HG02763 (cell line): ENCODE data around the gene ATR.
"Not testable (repeated sequence)": the region's sequence is repeated elsewhere in the genome, so short reads cannot be mapped to it uniquely, and the experiment has no call there.

ENCODE experiments used
- ATAC-seq: cut with Tn5 transposase; IDR thresholded peaks from one replicate; pipeline ENCODE4 v1.9.1; 2021; ENCODE audit warnings: mild to moderate bottlenecking, moderate library complexity; ENCODE audit not compliant: unreplicated experiment

Gene ATR

GRCh38 chr3:142595581-142595950 is 17.0 kb upstream of the ATR start:
- ATAC-seq, result no peak

GRCh38 chr3:142595141-142595540 is 16.6 kb upstream of the ATR start:
- ATAC-seq, result no peak

GRCh38 chr3:142592268-142592667 is 13.7 kb upstream of the ATR start:
- ATAC-seq, result not testable (repeated sequence)

- ATAC-seq, result no peak
Measured at GRCh38 chr3:142588703-142589102, 10.2 kb upstream of the ATR start.

- ATAC-seq, result no peak
Measured at GRCh38 chr3:142586803-142587406, 8.4 kb upstream of the ATR start.

GRCh38 chr3:142581070-142581469 is 2.5 kb upstream of the ATR start:
- ATAC-seq, result not testable (repeated sequence)

- no peak for ATAC-seq
Measured at GRCh38 chr3:142580061-142580423, 1.5 kb upstream of the ATR start.

GRCh38 chr3:142577696-142578328 is 721 bp downstream of the ATR start:
- ATAC-seq, result no peak

GRCh38 chr3:142576792-142577191 is 1.7 kb downstream of the ATR start:
- ATAC-seq, result no peak

- ATAC-seq, result no peak
Measured at GRCh38 chr3:142574665-142575064, 3.9 kb downstream of the ATR start.

GRCh38 chr3:142574223-142574622 is 4.3 kb downstream of the ATR start:
- not testable (repeated sequence) for ATAC-seq

- ATAC-seq, result not testable (repeated sequence)
Measured at GRCh38 chr3:142569422-142569821, 9.1 kb downstream of the ATR start.

GRCh38 chr3:142568393-142569017 is 10.0 kb downstream of the ATR start:
- ATAC-seq, result no peak

GRCh38 chr3:142566096-142566495 is 12.4 kb downstream of the ATR start:
- ATAC-seq, result no peak

GRCh38 chr3:142563496-142563997 is 15.0 kb downstream of the ATR start:
- ATAC-seq, result no peak

GRCh38 chr3:142560118-142560517 is 18.4 kb downstream of the ATR start:
- ATAC-seq, result no peak

GRCh38 chr3:142553741-142554140 is 24.8 kb downstream of the ATR start:
- ATAC-seq, result no peak

GRCh38 chr3:142552579-142552978 is 26.0 kb downstream of the ATR start:
- not testable (repeated sequence) for ATAC-seq

- no peak for ATAC-seq
Measured at GRCh38 chr3:142549986-142550385, 28.5 kb downstream of the ATR start.

- ATAC-seq, result no peak
Measured at GRCh38 chr3:142543307-142543706, 35.2 kb downstream of the ATR start.

GRCh38 chr3:142542054-142542453 is 36.5 kb downstream of the ATR start:
- no peak for ATAC-seq

GRCh38 chr3:142536519-142536918 is 42.0 kb downstream of the ATR start:
- ATAC-seq, result no peak
